OCI-LY1 (cell line): ENCODE data around the gene DENND6A.

ENCODE experiments used
- EZH2 ChIP-seq: fragments of 200-600 bp; sonication (generic), shearing (Covaris generic); IDR thresholded peaks from 2 replicates; pipeline ENCODE4 v1.8.0; 2017; ENCODE audit warnings: borderline replicate concordance, mixed run types, mild to moderate bottlenecking, antibody characterized with exemption, low read length, moderate library complexity, mixed read lengths
- TF ChIP-seq, protein P1 (sequence below): fragments of 200-600 bp; sonication (generic), shearing (Covaris generic); IDR thresholded peaks from 2 replicates; pipeline ENCODE4 v1.5.1; 2017; ENCODE audit warnings: mild to moderate bottlenecking, antibody characterized with exemption, low read length, moderate library complexity, mixed read lengths

GRCh38 chr3:57735405-57735804, 42.5 kb upstream of the DENND6A start:
- TF ChIP-seq, protein P1, sequence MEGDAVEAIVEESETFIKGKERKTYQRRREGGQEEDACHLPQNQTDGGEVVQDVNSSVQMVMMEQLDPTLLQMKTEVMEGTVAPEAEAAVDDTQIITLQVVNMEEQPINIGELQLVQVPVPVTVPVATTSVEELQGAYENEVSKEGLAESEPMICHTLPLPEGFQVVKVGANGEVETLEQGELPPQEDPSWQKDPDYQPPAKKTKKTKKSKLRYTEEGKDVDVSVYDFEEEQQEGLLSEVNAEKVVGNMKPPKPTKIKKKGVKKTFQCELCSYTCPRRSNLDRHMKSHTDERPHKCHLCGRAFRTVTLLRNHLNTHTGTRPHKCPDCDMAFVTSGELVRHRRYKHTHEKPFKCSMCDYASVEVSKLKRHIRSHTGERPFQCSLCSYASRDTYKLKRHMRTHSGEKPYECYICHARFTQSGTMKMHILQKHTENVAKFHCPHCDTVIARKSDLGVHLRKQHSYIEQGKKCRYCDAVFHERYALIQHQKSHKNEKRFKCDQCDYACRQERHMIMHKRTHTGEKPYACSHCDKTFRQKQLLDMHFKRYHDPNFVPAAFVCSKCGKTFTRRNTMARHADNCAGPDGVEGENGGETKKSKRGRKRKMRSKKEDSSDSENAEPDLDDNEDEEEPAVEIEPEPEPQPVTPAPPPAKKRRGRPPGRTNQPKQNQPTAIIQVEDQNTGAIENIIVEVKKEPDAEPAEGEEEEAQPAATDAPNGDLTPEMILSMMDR: no peak
- TF ChIP-seq EZH2: no peak
